ENCODE measurements around the gene TMPRSS3.

- TF ChIP-seq EP300 (IDR thresholded peaks at IDR 0.05; ENCODE audit: borderline replicate concordance) (no peak), TCF12 (IDR thresholded peaks at IDR 0.05; ENCODE audit: low read depth) (no peak), REST (IDR thresholded peaks at IDR 0.05; ENCODE audit: low read depth) (no peak), CREB1 (IDR thresholded peaks at IDR 0.05; ENCODE audit: low read depth) (no peak), RAD21 (IDR thresholded peaks at IDR 0.05; ENCODE audit: low read depth) (no peak), NFIC (IDR thresholded peaks at IDR 0.05) (no peak), TAF1 (IDR thresholded peaks at IDR 0.05; ENCODE audit: low read depth) (no peak), FOXM1 (IDR thresholded peaks at IDR 0.05; ENCODE audit: borderline replicate concordance, low read depth) (no peak), MAX (IDR thresholded peaks at IDR 0.05) (no peak)
These were observed 37.6 kb downstream of the TMPRSS3 start for GRCh38 chr21:42358261-42358660.

All from Ishikawa (cell line).